ENCODE measurements around the gene FRRS1.
"Not testable (repeated sequence)": the region's sequence is repeated elsewhere in the genome, so short reads cannot be mapped to it uniquely, and the experiment has no call there.

Gene FRRS1

DNA sequence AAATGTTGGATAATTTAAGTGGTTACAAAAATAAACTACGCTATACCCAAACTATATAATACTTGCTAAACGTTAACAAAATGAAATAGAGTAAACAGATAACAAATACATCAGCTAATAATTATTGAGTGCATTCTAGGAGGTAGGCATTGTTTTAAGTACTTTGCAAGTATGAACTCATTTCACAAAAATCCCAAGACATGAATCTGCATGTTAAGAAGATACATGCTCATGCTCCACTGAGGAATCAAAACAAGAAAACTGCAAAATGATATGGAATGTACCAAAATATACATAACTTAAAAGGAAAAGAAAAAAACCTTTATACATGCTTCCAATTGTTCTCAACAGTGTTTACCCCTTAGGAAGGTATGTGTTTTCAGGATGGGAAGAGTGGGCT lies 2.5 kb downstream of the FRRS1 start:
- DNase-seq = no peak

DNA sequence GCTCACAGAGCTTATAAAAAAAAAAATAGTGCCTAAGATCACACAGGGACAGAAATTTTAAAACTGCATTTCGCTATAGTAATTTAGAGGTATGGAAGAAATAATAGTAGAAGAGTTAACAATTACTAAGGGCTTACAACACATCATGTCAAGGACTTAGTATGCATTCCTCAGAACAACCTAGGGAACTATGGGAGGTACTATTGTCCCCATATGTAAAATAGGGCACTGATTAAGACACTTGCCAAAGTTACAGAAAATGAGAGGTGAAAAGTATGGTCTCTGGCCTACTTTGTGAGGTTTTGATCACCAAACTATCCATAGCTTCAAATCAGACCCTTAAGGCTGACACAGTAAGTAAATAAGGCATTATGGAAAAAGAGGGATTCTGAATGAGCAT lies 4.7 kb downstream of the FRRS1 start:
- DNase-seq = no peak

DNA sequence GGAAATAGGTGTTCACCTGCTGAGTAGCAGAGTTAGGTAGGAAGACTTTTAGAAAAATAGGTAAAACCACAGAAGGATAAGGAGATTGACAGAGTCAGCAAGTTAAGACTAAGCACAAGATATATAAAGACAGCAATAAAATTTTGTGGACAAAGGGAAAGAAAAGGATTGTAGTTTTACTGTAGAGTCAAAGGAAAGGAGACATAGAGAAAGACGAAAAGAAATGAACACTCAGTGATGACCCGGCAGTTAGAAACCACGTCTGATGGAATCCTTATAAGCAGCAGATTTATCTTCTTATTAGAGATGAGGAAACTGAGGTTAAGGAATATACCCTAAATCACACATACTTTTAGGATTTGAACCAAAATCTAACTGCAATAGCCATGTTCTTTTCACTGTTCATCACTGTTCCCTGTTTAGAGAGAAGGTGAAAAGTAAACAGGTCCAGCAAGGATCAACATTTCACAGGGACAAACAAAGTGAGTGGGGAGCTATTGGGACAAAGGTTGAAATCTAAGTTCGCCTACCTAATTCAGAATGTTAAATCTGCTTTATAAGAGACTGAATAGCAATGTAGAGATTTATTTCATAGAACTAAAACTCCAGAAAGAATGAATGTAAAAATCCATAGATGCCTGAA lies 6.8 kb downstream of the FRRS1 start:
- no peak for DNase-seq

DNA sequence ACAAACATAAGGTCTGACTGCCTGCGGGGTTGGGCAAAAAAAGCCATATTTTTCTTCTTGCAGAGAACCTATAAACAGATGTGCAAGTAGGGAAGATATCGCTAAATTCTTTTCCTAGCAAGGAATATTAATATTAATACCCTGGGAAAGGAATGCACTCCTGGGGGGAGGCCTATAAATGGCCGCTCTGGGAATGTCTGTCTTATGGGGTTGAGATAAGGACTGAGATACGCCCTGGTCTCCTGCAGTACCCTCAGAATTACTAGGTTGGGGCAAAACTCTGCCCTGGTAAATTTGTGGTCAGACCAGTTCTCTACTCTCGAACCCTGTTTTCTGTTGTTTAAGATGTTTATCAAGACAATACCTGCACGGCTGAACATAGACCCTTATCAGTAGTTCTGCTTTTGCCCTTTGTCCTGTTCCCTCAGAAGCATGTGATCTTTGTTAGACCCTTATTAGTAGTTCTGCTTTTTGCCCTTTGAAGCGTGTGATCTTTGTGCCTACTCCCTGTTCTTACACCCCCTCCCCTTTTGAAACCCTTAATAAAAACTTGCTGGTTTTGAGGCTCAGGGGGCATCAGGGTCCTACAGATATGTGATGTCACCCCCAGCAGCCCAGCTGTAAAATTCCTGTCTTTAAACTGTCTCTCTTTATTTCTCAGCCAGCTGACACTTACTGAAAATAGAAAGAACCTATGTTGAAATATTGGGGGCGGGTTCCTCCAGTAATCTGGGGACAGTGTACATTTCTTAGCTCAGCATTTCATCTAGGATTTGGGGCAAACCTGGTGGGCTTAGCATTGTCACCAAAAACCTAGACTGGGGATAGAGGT lies 7.5 kb downstream of the FRRS1 start:
- DNase-seq = not testable (repeated sequence)

DNA sequence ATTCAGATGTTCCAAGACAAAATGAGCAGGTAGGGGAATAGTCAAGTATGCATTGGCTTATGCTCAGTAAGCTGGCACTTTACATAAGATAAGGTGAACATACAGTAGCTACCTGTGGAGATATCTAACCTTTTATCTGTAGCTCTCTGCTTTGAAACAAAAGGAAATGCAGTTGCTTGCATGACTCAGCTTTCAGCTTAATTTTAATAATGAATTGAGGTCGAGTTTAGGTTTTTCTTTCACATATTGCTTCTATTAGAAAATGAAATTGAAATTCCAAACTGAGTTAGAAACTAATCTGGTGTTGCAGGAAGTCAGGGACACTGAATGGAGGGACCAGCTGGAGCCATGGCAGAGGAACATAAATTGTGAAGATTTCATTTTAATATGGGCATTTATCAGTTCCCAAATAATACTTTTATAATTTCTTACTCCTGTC lies 8.3 kb downstream of the FRRS1 start:
- DNase-seq = no peak

DNA sequence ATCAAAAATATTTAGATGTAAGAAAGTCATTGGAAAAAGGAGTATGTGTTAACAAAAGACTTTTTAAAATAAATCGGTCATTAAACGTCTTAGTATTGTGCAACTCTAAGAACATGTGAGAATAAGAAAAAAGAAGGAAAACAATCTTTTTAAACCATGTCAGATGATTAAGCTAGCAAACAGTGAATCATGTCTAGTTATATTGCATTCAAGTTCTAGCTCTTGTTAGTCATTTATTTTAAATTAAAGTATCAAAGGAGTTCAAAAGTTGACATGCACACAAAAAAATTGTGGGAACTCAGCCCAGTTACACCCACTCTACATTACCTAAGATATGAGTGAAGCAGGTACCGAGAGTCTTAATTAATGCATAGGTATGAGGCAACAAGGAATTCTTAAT lies 9.8 kb downstream of the FRRS1 start:
- DNase-seq = no peak

DNA sequence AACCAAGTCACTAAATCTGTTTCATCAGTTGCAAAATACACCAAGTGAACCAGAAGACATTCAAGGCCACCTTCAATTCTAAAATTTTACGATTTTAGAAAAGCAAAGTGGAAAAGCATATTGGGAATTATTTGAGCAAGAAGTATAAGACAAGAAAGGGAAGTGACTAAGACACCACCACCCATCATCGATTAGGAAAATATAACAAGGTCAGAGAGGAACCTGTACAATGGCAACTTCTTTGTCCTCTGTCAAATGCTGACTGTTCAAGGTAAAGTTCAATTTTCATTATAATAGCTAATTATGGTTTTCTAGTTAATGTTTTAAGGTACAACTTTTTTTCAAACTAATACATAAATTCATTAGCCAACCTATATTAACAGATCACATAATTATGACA lies 10.8 kb downstream of the FRRS1 start:
- DNase-seq = no peak

DNA sequence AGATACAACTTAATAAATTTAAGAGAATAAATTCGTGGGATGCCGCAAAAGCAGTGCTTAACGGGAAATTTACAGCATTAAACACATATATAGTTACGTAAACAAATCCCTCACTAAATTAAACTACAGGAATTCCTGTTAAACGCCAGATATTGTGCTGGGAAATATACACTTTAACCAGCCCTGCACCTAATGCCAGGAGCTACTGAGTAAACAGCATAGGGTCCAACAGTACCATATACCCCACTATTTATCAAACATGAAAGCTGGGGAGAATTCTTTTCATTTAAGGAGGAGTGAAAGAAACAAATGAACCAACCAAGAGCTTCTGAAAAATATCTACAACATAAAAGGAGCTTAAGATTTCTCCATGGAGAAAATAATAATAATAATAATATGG lies 11.7 kb downstream of the FRRS1 start:
- no peak for DNase-seq

DNA sequence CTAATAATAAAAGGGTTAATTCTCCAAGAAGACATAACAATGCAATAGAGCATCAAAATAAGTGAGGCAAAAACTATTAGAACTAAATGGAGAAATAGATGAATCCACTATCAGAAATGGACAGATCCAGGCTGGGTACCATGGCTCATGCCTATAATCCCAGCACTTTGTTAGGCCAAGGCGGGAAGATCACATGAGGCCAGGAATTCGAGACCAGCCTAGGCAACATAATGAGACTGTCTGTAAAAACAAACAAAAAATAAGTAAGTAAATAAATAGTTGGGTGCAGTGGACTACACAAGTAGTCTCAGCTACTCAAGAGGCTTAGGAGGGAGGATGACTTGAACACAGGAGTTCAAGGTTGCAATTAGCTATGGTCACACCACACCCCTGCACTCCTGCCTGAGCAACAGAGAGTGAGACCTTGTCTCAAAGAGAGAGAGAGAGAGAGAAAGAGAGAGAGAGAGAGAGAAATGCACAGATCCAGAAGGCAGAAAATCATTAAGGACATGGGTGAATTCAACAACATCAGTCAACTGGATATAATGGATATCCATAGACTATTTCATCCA lies 12.3 kb downstream of the FRRS1 start:
- no peak for DNase-seq

DNA sequence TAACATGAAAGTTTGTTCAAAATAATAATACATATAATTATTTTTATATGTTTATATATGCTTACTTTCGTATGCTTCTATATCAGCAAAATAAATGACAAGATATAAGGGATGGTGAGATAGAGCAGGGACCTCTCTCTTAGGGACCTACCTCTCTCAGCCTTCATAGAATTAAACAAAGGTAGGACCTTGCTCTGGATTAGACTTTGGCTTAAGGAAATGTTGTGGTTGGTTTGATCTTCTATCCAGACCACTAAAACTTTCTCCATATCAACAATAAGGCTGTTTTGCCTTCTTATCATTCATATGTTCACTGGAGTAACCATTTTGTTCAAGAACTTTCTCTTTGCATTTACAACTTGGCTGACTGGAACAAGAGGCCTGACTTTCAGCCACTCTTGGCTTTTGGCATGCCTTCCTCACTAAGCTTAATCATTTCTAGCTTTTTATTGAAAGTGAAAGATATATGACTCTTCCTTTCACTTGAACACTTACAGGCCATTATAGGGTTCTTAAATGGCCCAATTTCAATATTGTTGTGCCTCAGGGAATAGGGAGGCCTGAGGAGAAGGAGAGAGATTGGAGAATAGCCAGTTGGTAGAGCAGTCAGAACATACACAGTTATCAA lies 14.4 kb downstream of the FRRS1 start:
- DNase-seq = no peak

DNA sequence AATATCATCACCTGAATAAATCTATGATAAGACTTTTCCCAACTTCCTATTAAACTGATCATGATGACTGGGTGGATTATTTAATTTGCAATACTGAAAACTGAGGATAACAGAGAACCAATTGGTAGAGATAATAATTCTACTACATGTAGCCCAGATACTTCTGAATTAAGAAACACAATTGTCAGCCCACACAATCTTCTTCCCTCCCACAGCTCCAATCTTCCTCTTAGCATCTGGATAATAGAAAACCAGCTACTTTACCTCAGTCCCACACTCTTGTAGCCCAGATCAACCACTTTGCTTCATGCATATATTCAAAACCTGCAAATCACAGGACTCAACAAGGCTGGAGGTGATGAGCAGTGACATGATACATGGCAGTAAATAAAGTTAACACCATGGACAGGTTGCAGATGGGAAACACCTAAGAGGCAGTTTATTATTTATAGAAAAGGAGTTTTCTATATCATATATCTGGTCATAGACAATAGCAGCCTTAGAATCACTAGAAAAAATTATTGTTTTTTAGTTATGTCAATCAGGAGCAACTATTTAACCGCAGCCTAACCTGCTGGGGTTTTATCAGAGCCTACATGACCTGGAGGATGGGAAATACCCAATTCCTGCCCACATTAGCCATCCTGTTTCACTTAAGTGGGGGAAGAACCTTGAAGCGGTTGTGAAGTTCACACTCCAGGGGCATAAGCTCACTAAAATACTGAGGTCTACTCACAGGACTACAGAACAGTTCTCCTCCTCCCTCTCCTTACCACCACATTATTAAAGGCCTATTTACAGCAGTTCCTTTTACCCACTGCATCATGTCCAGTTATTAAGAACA lies 16.7 kb downstream of the FRRS1 start:
- no peak for DNase-seq

DNA sequence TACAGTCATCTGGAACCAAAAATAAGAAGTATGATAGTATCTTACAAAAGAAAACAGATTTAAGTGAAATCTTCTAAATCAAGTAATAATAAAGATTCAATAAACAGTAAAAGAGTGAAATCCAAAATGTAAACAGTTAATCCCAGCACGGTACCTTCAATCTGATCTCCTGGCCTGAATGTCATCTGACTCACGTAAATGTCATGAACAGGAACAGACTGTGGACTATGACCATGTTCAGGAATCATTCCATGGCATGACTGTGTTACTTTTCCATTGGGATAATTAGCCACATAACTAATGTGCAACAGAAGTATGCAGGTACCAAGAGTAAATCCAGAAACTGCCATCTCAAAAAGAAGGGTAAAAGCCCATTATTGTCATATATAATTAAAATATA lies 18.0 kb downstream of the FRRS1 start:
- no peak for DNase-seq

DNA sequence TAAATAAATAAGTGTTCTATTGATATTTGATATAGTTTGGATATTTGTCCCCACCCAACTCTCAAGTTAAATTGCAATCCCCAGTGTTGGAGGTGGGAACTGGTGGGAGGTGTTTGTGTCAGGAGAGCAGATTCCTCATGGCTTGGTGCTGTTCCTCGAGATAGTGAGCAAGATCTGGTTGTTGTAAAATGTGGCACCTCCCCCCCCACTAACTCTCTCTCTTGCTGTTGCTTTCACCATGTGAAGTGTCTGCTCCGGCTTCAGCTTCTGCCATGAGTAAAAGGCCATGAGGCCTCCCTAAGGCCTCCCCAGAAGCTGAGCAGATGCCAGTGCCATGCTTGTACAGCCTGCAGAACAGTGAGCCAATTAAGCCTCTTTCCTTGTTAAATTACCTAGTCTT lies 20.8 kb downstream of the FRRS1 start:
- no peak for DNase-seq

DNA sequence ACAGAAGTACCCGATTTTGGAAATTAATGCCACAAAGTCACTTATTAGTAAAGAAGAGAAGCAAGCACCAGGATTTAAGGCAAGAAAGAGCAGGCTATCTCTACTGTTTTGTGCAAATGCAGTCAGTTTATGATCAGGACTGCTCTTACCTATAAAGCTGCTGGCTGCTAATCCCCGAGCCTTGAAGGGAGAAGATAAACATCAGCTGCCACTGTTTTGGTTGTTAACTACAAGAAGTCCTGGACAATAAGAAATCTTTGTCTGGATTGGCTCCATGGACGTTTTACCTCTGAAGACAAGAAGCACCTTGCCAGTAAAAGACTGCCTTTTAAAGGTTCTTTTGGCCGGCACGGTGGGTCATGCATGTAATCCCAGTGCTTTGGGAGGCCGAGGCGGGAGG lies 21.4 kb downstream of the FRRS1 start:
- DNase-seq = no peak

DNA sequence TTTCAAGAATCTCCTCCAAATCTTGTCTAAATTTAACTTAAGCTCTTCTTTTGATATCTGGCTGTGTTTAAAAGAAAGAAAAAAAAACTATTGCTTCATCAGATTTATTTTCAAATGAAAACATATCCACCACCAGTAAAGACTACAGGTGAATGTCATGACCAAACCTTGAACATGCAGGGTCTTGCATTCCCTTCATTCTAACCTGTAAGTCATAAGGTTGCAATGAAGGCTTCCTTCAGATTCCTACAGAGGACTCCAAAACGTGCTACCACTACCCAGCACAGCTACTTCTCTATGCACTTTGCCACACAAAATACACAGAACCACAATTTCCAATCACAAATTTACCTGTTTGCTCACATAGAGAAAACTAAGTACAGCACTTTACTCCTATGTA lies 26.3 kb downstream of the FRRS1 start:
- no peak for DNase-seq

DNA sequence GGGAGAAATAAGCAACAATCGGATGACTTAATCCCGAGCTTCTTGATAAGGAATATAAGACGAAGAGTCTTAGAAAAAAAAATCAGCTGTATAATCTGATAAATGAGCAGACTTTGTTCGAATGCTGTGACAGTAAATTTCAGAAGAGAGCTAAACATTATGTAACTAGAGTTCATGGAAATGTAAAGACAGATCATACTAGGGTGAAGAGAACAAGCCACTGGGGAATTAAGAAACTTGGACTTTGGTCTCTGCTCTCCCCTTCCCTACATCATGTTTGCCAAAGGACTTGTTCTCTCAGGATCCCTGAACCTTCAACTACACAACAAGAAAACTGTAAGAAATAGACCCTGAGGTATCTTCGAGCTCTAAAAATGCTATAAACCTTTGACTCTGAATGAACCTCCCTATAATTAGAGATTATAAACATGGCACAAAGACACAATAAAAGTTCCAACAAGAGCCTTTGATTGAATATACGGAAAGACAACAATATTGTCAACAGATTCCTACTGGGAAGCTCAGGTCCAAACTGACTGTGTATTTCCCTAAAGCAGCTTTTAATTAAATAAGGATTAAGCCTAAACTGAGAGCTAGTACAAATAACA lies 27.5 kb downstream of the FRRS1 start:
- no peak for DNase-seq

DNA sequence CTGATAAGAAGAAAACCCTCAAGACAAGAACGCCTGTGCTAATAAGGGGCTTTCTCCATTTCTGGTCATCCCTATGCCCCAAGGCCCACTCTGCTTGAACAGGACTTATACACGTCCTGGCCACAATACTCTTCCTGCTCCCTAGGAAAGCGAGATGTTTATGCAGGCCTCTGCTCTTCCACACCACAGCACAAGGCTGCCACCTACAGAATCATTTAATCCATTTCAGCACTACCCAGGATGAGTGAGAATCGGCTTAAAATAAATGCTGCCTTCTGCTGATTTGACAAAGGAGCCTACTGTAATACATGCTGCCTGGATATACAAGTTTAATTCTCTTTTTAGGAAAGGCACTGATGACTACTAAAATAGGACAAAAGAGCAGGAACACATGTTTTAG lies 29.4 kb downstream of the FRRS1 start:
- peak; percentile 36 for DNase-seq

DNA sequence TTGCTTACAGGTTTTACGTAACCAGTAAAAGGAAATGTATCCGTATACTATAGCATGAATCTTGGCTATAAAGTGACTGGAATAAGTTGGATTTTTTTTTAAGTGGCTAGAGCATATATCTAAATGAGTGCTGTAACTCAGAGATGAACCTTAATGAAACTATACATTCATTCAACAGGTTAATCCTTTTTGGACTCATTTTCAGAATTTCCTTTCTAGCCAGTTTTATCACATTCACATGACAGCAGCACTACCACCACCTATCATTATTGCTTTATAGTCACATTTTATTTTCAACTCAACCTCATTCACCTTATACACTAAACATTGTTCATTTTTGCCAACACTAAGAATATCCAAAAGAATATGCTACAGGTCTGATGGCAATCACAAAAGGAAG lies 30.6 kb downstream of the FRRS1 start:
- DNase-seq = no peak

DNA sequence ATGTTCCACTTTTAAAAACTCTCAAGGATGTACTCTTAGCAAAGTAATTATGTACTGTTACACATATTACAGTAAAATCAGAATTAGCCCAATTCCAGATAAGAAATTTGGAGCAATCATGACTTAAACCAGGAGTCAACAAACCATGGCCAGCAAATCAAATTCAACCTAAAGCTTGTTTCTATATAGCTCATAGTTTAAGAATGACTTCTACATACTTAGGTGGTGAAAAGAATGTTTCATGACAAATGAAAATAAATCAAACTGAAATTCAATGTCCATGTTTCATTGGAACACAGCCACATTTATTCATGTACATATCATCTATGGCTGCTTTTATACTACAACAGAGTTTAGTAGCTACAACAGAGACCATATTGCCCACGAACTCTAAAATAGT lies 35.1 kb downstream of the FRRS1 start:
- no peak for DNase-seq

DNA sequence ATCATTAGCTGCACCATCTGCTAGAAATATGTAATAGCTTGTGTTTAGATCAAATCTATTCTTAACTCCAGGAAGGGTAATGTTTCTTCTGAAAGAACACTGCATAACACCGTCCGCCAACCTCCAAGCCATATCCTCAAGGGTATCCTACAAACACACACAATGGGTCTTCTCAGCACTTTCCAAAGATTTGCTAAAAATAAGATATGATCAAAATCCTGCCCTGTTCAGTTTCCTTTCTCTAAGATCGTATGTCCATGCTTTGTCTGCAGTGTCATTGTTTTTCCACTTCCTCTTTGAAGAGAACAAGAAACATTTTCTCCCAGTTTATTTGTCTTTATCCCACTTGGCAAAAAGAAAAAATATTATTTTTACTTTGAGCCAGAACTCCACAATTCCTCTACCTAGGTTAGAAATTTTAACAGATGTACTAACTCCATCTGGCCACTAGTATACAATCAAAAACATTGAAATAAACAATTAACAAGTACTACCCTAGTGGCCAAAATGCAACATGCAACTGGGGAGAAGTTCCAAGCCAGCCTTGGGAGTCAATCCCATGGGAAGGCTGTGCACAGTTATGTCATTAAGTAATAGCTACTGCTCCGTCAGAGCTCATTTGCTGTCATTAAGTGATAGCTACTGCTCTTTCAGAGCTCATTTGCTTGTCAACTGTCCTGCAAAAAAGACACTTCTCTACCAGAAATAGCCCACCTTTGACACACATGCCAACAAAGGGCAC lies 37.8 kb downstream of the FRRS1 start:
- DNase-seq = no peak

DNA sequence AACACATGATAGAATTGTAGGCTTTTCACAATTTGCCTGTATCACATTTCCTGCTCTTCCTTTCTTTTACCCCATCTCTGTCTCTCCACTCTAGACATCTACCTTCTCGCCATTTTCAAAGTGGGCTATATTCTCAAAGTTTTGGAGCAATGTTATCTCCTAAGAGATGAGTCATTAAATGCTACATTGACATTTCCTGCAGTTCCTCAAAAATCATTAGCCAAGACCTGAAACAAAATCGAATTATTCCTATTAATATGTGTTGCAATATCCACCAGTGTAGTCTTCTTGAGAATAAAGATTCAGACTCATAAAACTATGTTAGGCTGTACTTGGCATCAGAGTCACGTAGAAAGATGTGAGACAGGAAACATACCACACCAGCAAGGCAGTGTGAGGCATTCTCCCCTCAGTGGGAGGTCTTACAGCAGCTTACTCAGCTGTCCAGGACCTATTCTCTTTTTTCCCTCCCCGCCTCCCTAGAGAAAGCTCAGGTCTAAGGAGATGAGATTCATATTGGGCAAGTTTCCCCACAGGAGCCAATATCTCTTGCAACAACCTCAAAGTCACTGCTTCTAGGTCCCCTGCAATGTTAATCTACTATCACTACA lies 38.8 kb downstream of the FRRS1 start:
- no peak for DNase-seq
